HG03103 (cell line): Measurements from ENCODE around the gene CAPS2.
"Not testable (repeated sequence)": the region's sequence is repeated elsewhere in the genome, so short reads cannot be mapped to it uniquely, and the experiment has no call there.

Experiments
- ATAC-seq: cut with Tn5 transposase; IDR thresholded peaks from one replicate; pipeline ENCODE4 v1.9.1; 2021; ENCODE audit warnings: low read depth; ENCODE audit not compliant: unreplicated experiment

The CAPS2 gene

DNA sequence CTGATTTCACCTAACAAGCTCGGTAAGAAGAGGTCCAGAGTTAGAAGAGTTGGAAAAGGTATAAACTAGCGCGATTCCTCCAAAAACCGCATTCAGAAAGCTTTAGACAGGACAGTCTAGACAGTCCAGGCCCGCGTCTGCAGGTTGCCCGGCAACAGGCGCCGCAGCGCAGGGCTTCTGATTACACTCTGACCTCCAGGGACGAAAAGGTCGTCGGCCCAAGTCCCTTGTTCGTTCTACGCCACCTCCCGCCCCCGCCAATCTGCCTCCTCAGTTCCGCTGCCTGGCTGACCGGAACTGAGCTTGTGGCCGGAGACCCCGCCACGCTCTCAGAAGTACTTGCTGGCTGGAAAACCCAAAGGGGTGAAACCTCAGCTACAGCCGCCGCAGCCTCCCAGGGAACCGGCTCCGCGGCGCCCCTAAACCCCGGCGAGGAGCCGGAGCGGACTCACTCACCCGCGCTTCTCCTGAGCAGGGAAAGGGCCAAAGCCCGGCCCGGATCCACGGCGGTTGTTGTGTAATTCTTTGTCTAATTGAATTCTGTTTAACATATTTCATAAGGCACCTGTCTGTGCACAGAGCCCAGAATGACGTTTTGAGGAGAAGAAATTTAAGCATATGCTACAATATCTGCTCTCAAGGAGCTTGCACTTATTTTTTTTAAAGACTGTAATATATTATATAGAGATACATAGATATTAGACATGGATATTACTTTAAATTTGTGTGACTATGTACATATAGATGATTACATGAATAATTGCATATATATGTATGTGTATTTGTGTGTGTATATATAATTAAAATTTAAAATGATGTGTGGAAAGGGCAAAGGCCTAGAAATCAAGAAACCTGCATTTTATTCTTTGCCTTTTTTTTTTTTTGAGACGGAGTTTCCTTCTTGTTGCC lies at the start of gene CAPS2:
Gene CAPS2 (minus strand): TSS at position 407 of the 909 bp plus-strand sequence. CDS start 3,826 bp downstream, outside the sequence.
- ATAC-seq = peak; percentile 80

DNA sequence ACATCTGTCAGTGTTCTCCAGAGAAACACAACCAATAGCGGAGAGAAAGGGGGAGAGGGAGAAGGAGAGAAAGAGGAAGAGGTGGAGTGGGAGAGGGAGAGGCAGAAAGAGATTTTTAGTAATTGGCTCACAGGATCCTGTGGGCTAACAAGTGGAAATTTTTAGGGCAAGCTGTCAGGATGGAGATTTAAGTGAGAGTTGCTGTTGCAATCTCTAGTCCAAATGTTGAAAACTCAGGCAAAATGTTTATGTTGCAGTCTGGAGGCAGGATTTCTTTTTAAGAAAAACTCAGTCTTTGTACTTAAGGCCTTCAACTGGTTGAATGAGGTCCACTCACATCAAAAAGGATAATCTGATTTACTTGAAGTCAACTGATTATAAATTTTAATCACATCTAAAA lies 48.2 kb upstream of the CAPS2 start:
- no peak for ATAC-seq

DNA sequence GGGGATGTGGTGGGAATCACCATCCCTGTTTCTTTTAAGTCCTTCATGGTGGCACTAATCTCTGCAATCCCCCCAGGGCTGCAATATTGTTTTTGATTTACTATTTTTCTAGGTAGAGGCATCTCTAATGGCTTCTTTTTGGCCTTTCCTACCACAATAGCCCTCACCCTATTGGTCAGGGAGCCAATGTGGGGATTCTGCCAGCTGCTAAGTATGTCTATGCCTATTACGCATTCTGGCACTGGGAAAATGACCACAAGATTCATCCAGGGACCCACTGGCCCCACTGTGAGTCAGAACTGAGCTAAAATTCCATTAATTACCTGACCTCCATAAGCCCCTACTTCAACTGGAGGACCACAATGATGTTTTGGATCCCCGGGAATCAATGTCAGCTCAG lies 44.8 kb upstream of the CAPS2 start:
- no peak for ATAC-seq

DNA sequence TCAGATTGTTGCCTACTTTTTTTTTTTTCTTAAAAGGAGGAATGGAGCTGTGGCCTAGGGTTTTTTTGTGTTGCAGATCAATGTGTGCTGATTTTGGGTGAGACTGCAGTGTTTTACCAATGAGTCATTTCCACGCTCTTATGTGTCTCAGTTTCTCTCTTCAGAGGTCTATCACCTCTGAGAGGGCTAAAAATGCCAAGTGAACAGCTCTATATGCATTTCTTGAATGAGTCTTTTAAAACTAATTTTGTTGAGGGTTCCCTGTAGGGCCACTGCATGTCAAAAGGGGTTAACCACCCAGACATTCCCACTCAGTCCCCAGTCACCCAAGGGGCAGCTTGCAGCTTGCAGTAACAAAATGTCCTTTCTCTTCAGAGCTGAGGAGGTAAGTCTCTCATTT lies 36.5 kb upstream of the CAPS2 start:
- peak; percentile 66 for ATAC-seq

DNA sequence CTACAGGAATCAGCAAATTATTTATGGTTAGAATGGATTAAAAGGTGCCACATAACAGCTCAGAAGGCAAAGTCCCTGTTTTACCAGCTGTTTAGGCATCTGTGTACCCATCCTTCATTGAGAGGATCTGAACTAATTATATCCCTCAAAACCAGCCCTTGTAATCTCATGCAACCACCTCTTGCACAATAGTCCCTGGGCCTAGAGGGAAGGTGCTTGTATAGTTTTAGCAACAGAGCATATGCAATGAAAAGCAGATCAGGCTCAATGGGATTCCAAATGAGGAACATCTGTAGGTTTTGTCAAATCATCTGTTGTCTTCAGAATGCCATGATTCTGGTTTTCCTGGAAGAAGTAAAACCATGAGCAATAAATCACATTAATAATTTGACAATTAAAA lies 34.8 kb upstream of the CAPS2 start:
- no peak for ATAC-seq

DNA sequence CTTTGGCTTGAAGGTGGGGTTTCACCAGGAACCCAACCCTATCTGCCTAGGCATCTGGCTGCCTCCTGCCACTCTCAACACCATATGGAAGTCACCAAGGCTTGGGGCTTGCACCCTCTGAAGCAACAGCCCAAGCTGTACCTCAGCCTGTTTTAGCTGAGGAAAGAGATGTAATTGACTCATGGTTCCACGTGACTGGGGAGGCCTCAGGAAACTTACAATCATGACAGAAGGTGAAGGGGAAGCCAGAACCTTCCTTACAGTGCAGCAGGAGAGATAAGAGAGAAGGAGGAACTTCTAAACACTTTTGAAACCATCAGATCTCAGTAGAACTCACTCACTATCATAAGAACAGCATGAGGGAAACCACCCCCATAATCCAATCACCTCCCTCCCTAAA lies 31.3 kb upstream of the CAPS2 start:
- ATAC-seq = no peak

DNA sequence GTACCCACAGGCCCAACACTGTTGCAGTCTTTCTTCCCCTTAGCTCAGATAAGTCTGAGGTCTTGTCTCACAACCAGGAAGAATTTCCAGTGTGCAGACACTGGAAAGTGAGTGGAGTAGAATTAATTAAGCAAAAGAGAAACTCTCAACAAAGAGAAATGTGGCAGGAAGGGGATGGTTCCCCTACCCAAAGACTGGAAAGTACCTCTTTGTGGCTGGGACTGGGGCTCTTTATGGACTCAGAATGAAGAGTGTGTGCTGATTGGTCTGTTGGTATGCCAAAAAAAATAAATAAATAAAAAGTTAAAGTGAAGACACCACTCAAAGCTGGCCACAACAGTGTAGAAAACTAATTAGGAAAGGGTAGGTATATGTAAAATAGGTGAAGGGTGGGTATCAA lies 30.8 kb upstream of the CAPS2 start:
- no peak for ATAC-seq

DNA sequence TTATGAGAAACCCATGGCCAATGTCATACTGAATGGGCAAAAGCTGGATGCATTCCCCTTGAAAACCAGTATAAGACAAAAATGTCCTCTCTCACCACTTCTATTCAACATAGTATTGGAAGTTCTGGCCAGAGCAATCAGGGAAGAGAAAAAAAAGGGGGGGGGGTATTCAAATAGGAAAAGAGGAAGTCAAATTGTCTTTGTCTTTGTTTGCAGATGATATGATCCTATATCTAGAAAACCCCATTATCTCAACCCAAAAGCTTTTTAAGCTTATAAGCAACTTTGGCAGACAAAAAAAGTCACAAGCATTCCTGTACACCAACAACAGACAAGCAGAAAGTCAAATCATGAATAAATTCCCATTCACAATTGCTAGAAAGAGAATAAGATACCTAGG lies 23.9 kb upstream of the CAPS2 start:
- ATAC-seq = no peak

DNA sequence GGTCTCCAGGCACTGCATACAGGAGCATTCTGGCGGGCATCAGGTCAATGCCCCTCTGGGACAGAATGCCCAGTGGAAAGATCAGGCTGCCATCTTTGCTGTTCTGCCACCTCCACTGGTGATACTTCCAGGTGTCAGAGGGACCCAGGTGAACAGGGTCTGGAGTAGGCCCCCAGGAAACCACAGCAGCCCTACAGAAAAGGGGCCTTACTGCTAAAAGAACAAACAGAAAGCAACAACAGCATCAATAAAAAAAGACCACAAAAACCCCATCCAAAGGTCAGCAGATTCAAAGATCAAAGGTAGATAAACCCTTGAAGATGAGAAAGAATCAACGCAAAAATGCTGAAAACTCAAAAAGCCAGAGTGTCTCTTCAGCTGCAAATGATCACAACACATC lies 20.3 kb upstream of the CAPS2 start:
- ATAC-seq = no peak

DNA sequence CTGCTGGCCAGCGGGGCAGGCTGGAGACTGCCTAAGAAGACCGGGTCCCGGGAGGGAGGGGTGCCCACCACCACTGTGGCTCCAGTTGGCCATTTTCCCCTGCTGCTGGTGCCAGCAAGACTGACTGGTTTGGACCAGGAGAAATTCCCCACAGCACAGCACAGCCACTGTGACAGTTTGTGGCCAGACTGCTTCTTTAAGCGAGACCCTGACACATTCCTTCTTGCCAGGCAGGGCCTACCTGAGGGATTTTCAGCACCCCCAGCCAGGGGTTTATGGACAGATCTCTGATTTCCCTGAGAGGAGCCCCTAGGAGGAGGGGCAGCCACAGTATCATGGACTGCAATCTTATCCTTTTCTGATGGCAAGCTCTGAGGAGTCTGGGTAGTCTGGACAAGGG lies 19.8 kb upstream of the CAPS2 start:
- no peak for ATAC-seq

DNA sequence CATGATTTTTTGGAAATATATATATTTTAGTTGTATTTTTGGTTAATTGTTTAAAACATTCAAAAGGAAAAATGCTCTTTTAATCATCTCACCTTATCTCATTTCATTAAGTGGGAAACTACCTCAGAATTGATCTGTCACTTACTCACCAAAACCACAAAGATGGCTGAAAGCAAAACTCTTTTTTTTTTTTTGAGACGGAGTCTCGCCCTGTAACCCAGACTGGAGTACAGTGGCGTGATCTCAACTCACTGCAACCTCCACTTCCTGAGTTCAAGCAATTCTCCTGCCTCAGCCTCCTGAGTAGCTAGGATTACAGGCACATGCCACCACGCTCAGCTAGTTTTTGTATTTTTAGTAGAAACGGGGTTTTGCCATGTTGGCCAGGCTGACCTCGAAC lies 16.1 kb upstream of the CAPS2 start:
- ATAC-seq = not testable (repeated sequence)

DNA sequence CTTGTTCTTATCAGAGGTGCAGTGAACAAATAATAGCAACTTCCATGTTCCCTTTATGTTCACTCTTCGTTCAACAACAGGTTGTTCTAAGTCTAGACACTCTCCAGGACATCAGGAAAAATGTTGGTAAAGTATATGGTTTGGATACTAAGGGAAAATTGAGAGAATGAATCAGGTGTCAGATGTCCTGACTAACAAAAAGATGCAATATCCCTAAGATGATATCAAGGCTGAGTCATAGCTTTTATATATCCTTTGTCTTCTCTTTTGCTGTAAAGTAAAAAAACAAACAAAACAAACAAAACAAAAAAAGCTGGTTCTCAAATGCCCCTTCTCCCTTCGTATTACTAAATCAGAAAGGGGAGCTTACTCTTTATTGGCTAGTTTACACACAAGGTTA lies 15.4 kb upstream of the CAPS2 start:
- ATAC-seq = no peak

DNA sequence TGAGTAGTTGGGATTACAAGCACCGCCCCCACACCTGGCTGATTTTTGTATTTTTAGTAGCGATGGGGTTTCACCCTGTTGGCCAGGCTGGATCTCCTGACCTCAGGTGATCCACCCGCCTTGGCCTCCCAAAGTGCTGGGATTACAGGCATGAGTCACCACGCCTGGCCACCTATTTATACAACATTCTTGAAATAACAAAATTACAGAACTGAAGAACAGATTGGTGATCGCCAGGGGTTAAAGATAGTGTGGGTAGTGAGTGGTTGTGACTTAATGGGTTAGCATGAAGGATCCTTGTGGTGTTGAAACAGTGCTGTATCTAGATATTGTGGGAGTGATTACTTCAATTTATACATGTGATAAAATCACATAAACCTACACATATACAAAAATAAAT lies 11.7 kb upstream of the CAPS2 start:
- no peak for ATAC-seq

DNA sequence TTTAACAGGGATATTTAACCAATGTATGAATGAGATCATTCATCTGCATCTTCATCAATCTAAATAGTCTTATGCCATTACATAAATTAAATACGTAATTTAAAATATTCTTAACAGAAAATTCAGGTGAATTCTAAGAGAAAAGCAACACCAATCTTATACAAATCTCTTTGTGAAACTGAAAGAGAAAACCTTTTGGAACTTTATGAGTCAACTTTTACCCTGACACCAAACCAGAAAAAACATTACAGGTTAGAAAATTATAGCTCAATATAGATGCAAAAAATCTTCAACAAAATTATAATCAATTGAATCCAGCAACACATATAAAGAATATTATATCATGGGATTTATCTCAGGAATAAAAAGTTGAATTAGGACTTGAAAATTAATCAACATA lies 7.8 kb upstream of the CAPS2 start:
- peak; percentile 42 for ATAC-seq

DNA sequence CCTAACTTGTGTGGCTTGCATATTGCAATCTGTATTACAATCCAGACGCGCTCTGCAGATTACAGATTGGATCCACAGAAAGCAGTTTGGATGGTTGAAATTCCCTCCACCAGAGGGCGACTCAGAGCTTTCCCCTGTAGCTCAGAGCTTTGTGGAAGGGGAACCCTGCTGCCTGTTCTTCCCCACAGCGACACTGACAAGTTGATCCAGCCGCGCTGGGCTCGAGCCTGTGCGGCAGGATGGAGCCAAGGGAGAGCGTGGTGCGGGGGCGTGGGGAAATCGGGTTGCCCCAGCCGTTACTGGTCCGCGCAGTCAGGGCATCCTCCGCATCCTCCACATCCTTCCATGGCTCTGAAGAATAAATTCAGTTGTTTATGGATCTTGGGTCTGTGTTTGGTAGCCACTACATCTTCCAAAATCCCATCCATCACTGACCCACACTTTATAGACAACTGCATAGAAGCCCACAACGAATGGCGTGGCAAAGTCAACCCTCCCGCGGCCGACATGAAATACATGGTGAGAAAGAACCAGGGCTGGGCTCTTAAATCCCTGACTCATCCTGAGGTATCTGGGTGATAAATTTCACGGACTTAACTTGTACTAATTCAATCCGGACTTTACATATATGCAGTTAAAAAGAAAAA lies 4.4 kb upstream of the CAPS2 start, which contains the start of gene GLIPR1L1:
Gene GLIPR1L1 (plus strand): TSS at position 287 of the 647 bp plus-strand sequence. CDS start 59 bp downstream, at position 346.
- ATAC-seq = peak; percentile 52

DNA sequence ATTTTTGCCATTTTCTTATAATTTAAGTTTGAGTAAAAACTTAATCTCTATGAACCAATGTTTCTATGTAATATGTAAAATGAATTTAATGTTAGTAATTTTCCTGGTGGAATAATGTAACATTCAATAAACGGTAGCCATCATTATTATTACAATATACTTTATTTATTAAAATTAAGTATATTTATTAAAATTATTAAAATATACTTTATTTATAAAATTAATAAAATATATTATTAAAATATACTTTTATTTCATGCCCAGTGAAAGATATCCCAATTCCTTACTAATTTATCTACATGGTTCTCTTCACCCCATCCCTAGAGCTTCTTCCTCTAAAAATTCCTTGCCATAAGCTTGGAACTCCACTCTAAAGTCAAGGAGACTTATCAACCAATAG lies 2.5 kb downstream of the CAPS2 start:
- ATAC-seq = no peak

DNA sequence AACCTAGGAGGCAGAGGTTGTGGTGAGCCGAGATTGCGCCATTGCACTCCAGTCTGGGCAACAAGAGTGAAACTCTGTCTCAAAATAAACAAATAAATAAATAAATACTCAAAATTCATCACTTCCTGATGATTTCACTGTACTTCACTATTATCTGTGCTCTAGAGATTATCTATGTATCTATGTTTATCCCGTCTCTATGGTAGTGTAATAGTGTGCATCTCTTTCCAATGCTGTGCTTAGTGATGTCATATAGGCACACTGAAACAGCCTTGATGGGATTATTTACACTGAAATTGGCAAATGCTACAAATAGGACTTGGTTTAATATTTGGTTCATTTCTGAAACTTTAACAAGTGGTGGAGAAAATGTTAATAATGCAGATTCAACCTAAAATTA lies 6.5 kb downstream of the CAPS2 start:
- ATAC-seq = no peak

DNA sequence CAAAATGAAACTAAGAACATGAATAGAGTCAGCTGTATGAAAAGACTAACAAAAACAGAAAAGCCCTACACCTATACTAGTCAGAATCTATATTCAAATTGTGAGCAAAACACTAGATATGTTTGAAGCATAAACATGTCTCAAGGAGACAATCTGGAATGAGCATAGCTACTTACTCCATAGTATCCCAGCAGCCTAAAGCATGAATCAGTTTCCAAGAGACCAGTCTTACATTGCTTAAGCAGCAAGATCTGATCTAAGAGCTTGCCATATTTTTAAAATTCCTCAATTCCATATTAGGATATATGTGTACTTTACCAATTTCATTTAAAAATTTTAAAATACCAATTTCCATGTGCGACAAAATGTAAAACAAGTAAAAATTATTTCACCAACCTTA lies 7.7 kb downstream of the CAPS2 start:
- ATAC-seq = no peak

DNA sequence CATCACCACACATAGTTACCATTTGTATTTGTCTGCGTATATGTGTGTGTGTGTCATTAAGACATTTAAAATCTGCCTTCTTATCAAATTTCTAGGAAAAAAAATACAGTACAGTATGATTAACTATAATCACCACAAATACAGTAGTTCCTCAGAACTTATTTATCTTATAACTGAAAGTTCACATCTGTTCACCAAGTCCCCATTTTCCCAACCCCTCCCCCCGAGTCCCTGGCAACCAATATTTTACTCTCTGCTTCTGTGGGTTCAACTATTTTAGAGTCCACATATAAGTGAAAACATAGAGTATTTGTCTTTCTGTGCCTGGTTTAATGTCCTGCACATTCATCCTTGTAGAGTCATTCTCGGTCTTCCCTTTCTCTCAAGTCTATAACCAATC lies 12.3 kb downstream of the CAPS2 start:
- ATAC-seq = no peak

DNA sequence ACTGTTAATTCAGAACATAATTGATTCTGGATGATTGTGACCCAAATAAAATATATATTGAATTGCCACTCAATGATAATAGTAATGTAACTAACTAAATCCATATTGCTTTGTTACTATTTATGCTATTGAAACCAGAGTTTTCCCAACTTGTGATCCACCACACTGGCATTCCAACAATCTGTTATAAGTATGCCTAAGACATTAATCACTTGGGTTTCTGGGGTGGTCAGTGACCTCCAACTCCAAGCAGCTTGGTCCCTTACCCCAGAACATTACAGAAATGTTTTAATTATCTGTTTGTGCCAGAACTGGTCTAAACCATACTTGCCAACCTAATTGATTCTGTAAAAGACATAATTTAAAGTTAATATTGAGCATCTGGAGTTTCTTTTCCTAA lies 14.6 kb downstream of the CAPS2 start:
- ATAC-seq = no peak

DNA sequence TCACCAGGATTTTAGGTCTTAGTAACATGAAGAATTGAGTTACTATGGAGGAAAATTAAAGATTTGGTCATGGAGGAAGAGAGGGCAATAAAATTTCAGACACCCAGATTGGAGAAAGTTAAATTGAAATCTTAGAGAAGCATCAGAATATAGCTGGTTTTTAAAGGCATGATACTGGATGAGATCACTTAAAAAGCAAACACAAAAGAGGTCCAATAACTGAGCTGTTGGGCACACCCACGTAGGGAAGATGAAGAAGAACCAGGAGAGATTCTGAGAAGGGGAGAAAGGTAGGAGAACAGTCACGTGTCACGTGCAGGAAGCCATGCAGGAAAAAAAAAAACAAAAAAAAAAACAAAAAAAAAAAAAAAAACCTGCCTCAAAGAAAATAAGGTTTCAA lies 18.8 kb downstream of the CAPS2 start:
- ATAC-seq = no peak

DNA sequence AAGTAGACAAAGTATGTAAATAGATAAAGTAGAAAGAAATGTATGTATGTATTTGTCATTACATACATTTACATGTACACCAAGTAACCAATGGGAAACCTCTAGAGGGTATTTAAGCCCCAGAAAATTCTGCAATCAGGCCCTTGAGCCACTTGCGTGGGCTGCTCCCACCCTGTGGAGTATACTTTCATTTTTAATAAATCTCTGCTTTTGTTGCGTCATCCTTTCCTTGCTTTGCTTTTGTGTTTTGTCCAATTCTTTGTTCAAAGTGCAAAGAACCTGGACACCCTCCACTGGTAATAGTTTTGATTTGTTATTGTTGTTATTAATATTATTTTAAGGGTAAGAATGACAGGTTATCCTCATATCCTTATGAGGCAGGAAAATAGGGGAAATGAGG lies 21.8 kb downstream of the CAPS2 start:
- no peak for ATAC-seq
